ENCODE results near the gene APOM.

APOM gene

DNA sequence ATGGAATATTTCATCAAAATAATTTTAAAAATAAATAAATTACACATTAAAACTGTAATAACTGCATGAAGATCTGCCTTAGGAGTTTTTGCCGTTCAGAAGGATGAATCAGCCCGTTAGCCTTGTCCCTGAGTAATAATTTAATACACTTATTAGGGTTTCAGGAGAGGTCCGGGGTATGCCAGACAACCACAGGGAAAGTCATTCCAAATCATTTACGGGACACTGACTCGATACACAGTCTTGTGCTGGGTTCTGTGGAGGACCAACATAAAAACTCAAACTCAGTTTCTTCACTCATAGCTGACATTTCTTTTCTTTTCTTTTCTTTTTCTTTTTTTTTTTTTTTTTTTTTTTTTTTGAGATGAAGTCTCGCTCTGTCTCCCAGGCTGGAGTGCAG is 50.2 kb downstream of the APOM start:
- no peak for DNase-seq (ENCODE audit: low read depth)

DNA sequence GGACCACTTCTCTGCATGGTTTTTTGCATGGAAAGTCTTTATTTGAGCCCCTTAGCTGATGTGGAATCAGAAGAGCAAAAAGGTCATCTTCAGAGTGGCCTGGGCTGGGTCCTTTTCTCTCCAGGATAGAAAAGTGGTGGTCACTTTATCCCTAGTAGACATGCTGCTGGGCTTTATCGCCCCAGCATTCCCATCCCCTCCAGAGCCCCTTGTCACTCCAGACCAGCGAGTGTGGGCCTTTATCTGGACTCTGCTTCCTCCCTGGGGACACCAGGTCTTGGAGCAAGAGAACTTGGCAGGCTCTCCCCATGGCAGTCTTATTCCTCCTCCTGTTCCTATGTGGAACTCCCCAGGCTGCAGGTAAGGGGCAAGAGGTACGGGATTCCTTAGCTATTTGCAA is 50.9 kb downstream of the APOM start, which contains the start of gene LY6G6F:
TSS of gene LY6G6F (plus strand) at position 268 of the 400 bp plus-strand sequence. CDS start at position 309, 41 bp downstream.
- no peak for DNase-seq (ENCODE audit: low read depth)

DNA sequence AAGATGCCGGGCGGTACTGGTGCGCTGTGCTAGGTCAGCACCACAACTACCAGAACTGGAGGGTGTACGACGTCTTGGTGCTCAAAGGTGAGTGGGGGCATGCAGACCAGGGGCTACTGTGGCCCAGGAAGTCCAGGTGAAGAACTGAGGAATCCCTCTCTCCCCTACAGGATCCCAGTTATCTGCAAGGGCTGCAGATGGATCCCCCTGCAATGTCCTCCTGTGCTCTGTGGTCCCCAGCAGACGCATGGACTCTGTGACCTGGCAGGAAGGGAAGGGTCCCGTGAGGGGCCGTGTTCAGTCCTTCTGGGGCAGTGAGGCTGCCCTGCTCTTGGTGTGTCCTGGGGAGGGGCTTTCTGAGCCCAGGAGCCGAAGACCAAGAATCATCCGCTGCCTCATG is 52.0 kb downstream of the APOM start:
- DNase-seq (ENCODE audit: low read depth), result no peak

All from activated T-cell treated with anti-CD3 and anti-CD28 coated beads for 48 hours (primary cell).